CD14-positive monocyte (primary cell): ENCODE results near the gene GNPTAB. TPM values are rescaled to one million over a fixed set of nuclear protein-coding genes. Genes with fewer than 3 reads are reported as not detected.
A peak's percentile ranks its signal among the peaks of the same experiment; 100 is the strongest.

Experiments
- DNase-seq, 3 donors: peaks; one replicate each; pipeline ENCODE4 v3.0.0-alpha.2; 2011 to 2022
- H2AFZ ChIP-seq: 2 replicates; pipeline ENCODE4 v1.6.0; 2012; ENCODE audit warnings: mild to moderate bottlenecking, low read depth, low read length, inconsistent platforms; ENCODE audit not compliant: insufficient read depth, poor library complexity, severe bottlenecking
- H3K27ac ChIP-seq, 2 donors: 1 replicate in 1 of 2; 2 replicates in 1 of 2; pipeline ENCODE4 v1.5.1; 2012 to 2013; ENCODE audit warnings: low read length in 2 of 2, control low read depth in 1 of 2, inconsistent platforms in 1 of 2, low read depth in 1 of 2, mild to moderate bottlenecking in 1 of 2
- H3K27me3 ChIP-seq, 2 donors: one replicate each; pipeline versions ENCODE4 v1.6.0 to v1.6.1; 2011 to 2013; ENCODE audit warnings: low read length in 2 of 2; ENCODE audit not compliant: control insufficient read depth in 2 of 2, insufficient read depth in 2 of 2
- H3K36me3 ChIP-seq, 2 donors: replicated peaks in 1 of 2; 1 replicate in 1 of 2; 2 replicates in 1 of 2; pipeline versions ENCODE4 v1.5.1 to v1.6.1; 2012 to 2013; ENCODE audit warnings: low read length in 2 of 2, control low read depth in 1 of 2, inconsistent platforms in 1 of 2, mild to moderate bottlenecking in 1 of 2; ENCODE audit not compliant: insufficient read depth in 2 of 2, control insufficient read depth in 1 of 2
- H3K4me1 ChIP-seq, 2 donors: 1 replicate in 1 of 2; 2 replicates in 1 of 2; pipeline versions ENCODE4 v1.5.1 to v1.6.1; 2012 to 2013; ENCODE audit warnings: low read length in 2 of 2, control low read depth in 1 of 2, inconsistent platforms in 1 of 2, mild to moderate bottlenecking in 1 of 2, moderate library complexity in 1 of 2; ENCODE audit not compliant: insufficient read depth in 2 of 2, control insufficient read depth in 1 of 2
- H3K4me2 ChIP-seq: replicated peaks from 2 replicates; pipeline ENCODE3; 2012; ENCODE audit warnings: low read length, moderate library complexity, mild to moderate bottlenecking; ENCODE audit not compliant: poor library complexity, severe bottlenecking; ENCODE audit errors: extremely low read depth
- H3K4me3 ChIP-seq, 3 experiments: fragments of 200-600 bp in 1 of 3; sonication (generic) in 1 of 3; replicated peaks in 1 of 3; 1 replicate in 2 of 3; 2 replicates in 1 of 3; pipeline ENCODE4 v1.5.1; 2011 to 2013; ENCODE audit warnings: low read length in 3 of 3, mild to moderate bottlenecking in 3 of 3, control low read depth in 2 of 3, low read depth in 2 of 3, inconsistent platforms in 1 of 3, moderate library complexity in 1 of 3
- H3K79me2 ChIP-seq: 2 replicates; pipeline ENCODE4 v1.6.0; 2012; ENCODE audit warnings: mild to moderate bottlenecking, control low read depth, inconsistent platforms, low read length, moderate library complexity; ENCODE audit not compliant: insufficient read depth
- H3K9ac ChIP-seq: 2 replicates; pipeline ENCODE4 v1.6.0; 2017; ENCODE audit warnings: low read length, mild to moderate bottlenecking; ENCODE audit not compliant: insufficient read depth, poor library complexity, severe bottlenecking
- H3K9me3 ChIP-seq, 2 donors: replicated peaks in 1 of 2; 1 replicate in 1 of 2; 2 replicates in 1 of 2; pipeline versions ENCODE4 v1.5.1 to v1.6.1; 2012 to 2013; ENCODE audit warnings: low read length in 2 of 2, control low read depth in 1 of 2; ENCODE audit not compliant: control insufficient read depth in 1 of 2, insufficient read depth in 1 of 2
- H4K20me1 ChIP-seq: 2 replicates; pipeline ENCODE4 v1.6.0; 2012; ENCODE audit warnings: mild to moderate bottlenecking, low read length, control low read depth, moderate library complexity; ENCODE audit not compliant: insufficient read depth
- H3K27ac Mint-ChIP-seq, 7 donors: one replicate each; pipeline ENCODE4 v1.8.0; 2020; ENCODE audit warnings: mild to moderate bottlenecking in 7 of 7, mixed read lengths in 7 of 7, moderate library complexity in 6 of 7, inconsistent platforms in 2 of 7
- H3K27me3 Mint-ChIP-seq, 3 donors: one replicate each; pipeline ENCODE4 v1.8.0; 2021 to 2022; ENCODE audit warnings: low read depth in 3 of 3, mild to moderate bottlenecking in 3 of 3, mixed read lengths in 3 of 3, moderate library complexity in 3 of 3, inconsistent platforms in 1 of 3
- H3K36me3 Mint-ChIP-seq, 2 donors: one replicate each; pipeline ENCODE4 v1.8.0; 2020; ENCODE audit warnings: mixed read lengths in 2 of 2, inconsistent platforms in 1 of 2, mild to moderate bottlenecking in 1 of 2
- H3K4me1 Mint-ChIP-seq: one replicate; pipeline ENCODE4 v1.8.0; 2020; ENCODE audit warnings: mild to moderate bottlenecking, mixed read lengths
- H3K4me3 Mint-ChIP-seq, 2 donors: one replicate each; pipeline ENCODE4 v1.8.0; 2020; ENCODE audit warnings: mild to moderate bottlenecking in 2 of 2, mixed read lengths in 2 of 2, moderate library complexity in 1 of 2
- H3K9me3 Mint-ChIP-seq, 7 donors: one replicate each; pipeline ENCODE4 v1.8.0; 2020 to 2022; ENCODE audit warnings: mixed read lengths in 7 of 7, mild to moderate bottlenecking in 6 of 7, moderate library complexity in 6 of 7, inconsistent platforms in 2 of 7
- CTCF ChIP-seq: fragments of 200-600 bp; IDR thresholded peaks from one replicate; pipeline ENCODE4 v1.8.0; 2022; ENCODE audit warnings: antibody characterized with exemption, mild to moderate bottlenecking
- WGBS: methylation state at CpG from one replicate; pipeline ENCODE4 v1.1.5; 2013; ENCODE audit warnings: missing lambda C conversion rate; ENCODE audit not compliant: insufficient coverage; 5-methylcytosine and 5-hydroxymethylcytosine counted together
- intact Hi-C, 2 donors: fragments of 100-400 bp; cut with micrococcal nuclease; formaldehyde crosslinking; loops; one replicate each; pipeline versions ENCODE4 v1.15.0 to v1.15.1; 2023
- polyA plus RNA-seq, 3 donors: library from polyadenylated mRNA; depleted of rRNA in 1 of 3; unstranded in 2 of 3; stranded (reverse) in 1 of 3; fragments of 300-500 nt in 2 of 3; fragments of >200 nt in 1 of 3; fragmentation: Illumina TruSeq in 2 of 3; gene quantifications; 1 replicate in 2 of 3; 2 replicates in 1 of 3; pipeline ENCODE4 v1.2.3, GENCODE V29; 2012 to 2021

Gene GNPTAB
- polyA plus RNA-seq, 3 donors, result 14.4 to 29.1 (median 24.1) TPM

- Mint-ChIP-seq H3K36me3 (peaks cover 31 to 61% of the 10 kb centered on the region in 2 donors), H3K27me3 (no peaks in the 10 kb centered on the region), H3K9me3 (no peaks in the 10 kb centered on the region), H3K4me3 (no peak overlapping the region), H3K4me1 (peaks cover 57% of the 10 kb centered on the region), H3K27ac (peak overlapping the region in 1 of 7 donors; percentile 84)
- Histone ChIP-seq H3K9me3 (no peaks in the 10 kb centered on the region), H3K9ac (no peak overlapping the region), H3K4me1 (peaks cover 46 to 55% of the 10 kb centered on the region in 2 donors), H3K36me3 (peaks cover 4 to 21% of the 10 kb centered on the region in 2 donors), H3K27me3 (no peaks in the 10 kb centered on the region), H3K79me2 (peaks cover 6% of the 10 kb centered on the region), H3K4me3 (no peak overlapping the region), H3K4me2 (no peak overlapping the region), H3K27ac (no peak overlapping the region), H2AFZ (no peak overlapping the region), H4K20me1 (no peaks in the 10 kb centered on the region)
- intact Hi-C loops, result loop anchor here (5.0 to 10.0 kb wide), 4 partner anchors 48 to 1766 kb away; partner anchors contain the start of gene ARL1 (in 1 of the 2)
- no peak for TF ChIP-seq CTCF
- WGBS, result no CpG with 5 or more reads among the region's 3 CpGs
- no peak for DNase-seq
These were observed 51.6 kb downstream of the GNPTAB start for GRCh38 chr12:101779200-101779599.

GRCh38 chr12:101777978-101778377 is 52.8 kb downstream of the GNPTAB start:
- Mint-ChIP-seq H3K36me3 (peaks cover 25 to 49% of the 10 kb centered on the region in 2 donors), H3K4me3 (no peak overlapping the region), H3K27me3 (no peaks in the 10 kb centered on the region), H3K4me1 (peaks cover 63% of the 10 kb centered on the region), H3K27ac (peak overlapping the region; percentile 87 to 95 (median 90)), H3K9me3 (no peaks in the 10 kb centered on the region)
- no peak for DNase-seq
- Histone ChIP-seq H3K27me3 (no peaks in the 10 kb centered on the region), H3K27ac (peak overlapping the region; percentile 30 to 81), H4K20me1 (no peaks in the 10 kb centered on the region), H3K4me1 (peaks cover 57 to 63% of the 10 kb centered on the region in 2 donors), H3K9me3 (no peaks in the 10 kb centered on the region), H3K9ac (peak overlapping the region; percentile 19), H3K4me2 (peak overlapping the region; percentile 26), H3K79me2 (peaks cover 6% of the 10 kb centered on the region), H3K36me3 (peaks cover 3 to 10% of the 10 kb centered on the region in 2 donors), H2AFZ (no peak overlapping the region), H3K4me3 (peak overlapping the region in 1 of 3 experiments; percentile 3)
- WGBS, result 0% methylated on average over 1 of the region's 4 CpGs
- TF ChIP-seq CTCF, result no peak
- intact Hi-C loops, result loop anchor here (5.0 to 10.0 kb wide), 4 partner anchors 49 to 1767 kb away; partner anchors contain the start of gene ARL1 (in 1 of the 2)
